SK-N-SH (cell line): ENCODE data around the gene ARMC9.

Source experiments
- CHD2 ChIP-seq: fragments of 150-350 bp; IDR thresholded peaks from 2 replicates; pipeline ENCODE4 v1.6.1; 2018; ENCODE audit warnings: low read length; ENCODE audit not compliant: partially characterized antibody
- ELF1 ChIP-seq: IDR thresholded peaks from 2 replicates; pipeline ENCODE4 v1.4.0; 2012
- EZH2phosphoT487 ChIP-seq: fragments of 200-600 bp; sonication (generic); IDR thresholded peaks from 2 replicates; pipeline ENCODE4 v1.6.1; 2017; ENCODE audit warnings: low read depth, mixed run types, mild to moderate bottlenecking, antibody characterized with exemption, moderate library complexity, borderline replicate concordance
- FOXJ3 ChIP-seq: sonication (generic); formaldehyde crosslinking; IDR thresholded peaks from 2 replicates; pipeline ENCODE4 v1.5.1; 2020; ENCODE audit warnings: mild to moderate bottlenecking, missing genetic modification reagents
- GABPA ChIP-seq: IDR thresholded peaks from 2 replicates; pipeline ENCODE4 v1.4.0; 2012; ENCODE audit warnings: low read depth, mild to moderate bottlenecking
- IRF3 ChIP-seq: fragments of 150-350 bp; IDR thresholded peaks from 2 replicates; pipeline ENCODE4 v1.6.1; 2016; ENCODE audit warnings: mild to moderate bottlenecking, low read depth, low read length
- MXI1 ChIP-seq: IDR thresholded peaks from 2 replicates; pipeline ENCODE4 v1.6.1; 2012; ENCODE audit warnings: mild to moderate bottlenecking, low read depth, low read length, improper control_type of control experiment
- RAD21 ChIP-seq: IDR thresholded peaks from 2 replicates; pipeline ENCODE4 v1.6.1; 2012; ENCODE audit warnings: mild to moderate bottlenecking, low read length
- TAF1 ChIP-seq: IDR thresholded peaks from 2 replicates; pipeline ENCODE4 v1.6.1; 2012; ENCODE audit warnings: low read depth, mild to moderate bottlenecking, low read length, moderate library complexity, borderline replicate concordance
- TF ChIP-seq, protein P1 (sequence below): fragments of 200-600 bp; sonication (generic); IDR thresholded peaks from 2 replicates; pipeline ENCODE4 v1.6.1; 2017; ENCODE audit warnings: antibody characterized with exemption, mild to moderate bottlenecking, moderate library complexity
- TF ChIP-seq, protein P2 (sequence below): fragments of 150-350 bp; IDR thresholded peaks from 2 replicates; pipeline ENCODE4 v1.6.1; 2017; ENCODE audit warnings: antibody characterized with exemption, low read length, low read depth, borderline replicate concordance

GRCh38 chr2:231312066-231312465, 113.6 kb downstream of the ARMC9 start:
- TF ChIP-seq, protein P1, sequence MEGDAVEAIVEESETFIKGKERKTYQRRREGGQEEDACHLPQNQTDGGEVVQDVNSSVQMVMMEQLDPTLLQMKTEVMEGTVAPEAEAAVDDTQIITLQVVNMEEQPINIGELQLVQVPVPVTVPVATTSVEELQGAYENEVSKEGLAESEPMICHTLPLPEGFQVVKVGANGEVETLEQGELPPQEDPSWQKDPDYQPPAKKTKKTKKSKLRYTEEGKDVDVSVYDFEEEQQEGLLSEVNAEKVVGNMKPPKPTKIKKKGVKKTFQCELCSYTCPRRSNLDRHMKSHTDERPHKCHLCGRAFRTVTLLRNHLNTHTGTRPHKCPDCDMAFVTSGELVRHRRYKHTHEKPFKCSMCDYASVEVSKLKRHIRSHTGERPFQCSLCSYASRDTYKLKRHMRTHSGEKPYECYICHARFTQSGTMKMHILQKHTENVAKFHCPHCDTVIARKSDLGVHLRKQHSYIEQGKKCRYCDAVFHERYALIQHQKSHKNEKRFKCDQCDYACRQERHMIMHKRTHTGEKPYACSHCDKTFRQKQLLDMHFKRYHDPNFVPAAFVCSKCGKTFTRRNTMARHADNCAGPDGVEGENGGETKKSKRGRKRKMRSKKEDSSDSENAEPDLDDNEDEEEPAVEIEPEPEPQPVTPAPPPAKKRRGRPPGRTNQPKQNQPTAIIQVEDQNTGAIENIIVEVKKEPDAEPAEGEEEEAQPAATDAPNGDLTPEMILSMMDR = no peak
- TF ChIP-seq MXI1 (no peak), ELF1 (no peak), GABPA (no peak), EZH2phosphoT487 (no peak), FOXJ3 (CRISPR knock-in tag) (no peak), TAF1 (no peak), IRF3 (no peak), CHD2 (no peak), RAD21 (no peak)
- TF ChIP-seq, protein P2, sequence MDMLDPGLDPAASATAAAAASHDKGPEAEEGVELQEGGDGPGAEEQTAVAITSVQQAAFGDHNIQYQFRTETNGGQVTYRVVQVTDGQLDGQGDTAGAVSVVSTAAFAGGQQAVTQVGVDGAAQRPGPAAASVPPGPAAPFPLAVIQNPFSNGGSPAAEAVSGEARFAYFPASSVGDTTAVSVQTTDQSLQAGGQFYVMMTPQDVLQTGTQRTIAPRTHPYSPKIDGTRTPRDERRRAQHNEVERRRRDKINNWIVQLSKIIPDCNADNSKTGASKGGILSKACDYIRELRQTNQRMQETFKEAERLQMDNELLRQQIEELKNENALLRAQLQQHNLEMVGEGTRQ = no peak
